GM21360 (cell line): Measurements from ENCODE around the gene STUM.
"Not testable (repeated sequence)": the region's sequence is repeated elsewhere in the genome, so short reads cannot be mapped to it uniquely, and the experiment has no call there.

Source experiments
- ATAC-seq: cut with Tn5 transposase; IDR thresholded peaks from one replicate; pipeline ENCODE4 v1.9.1; 2021; ENCODE audit warnings: mild to moderate bottlenecking, moderate library complexity; ENCODE audit not compliant: unreplicated experiment

Gene STUM

DNA sequence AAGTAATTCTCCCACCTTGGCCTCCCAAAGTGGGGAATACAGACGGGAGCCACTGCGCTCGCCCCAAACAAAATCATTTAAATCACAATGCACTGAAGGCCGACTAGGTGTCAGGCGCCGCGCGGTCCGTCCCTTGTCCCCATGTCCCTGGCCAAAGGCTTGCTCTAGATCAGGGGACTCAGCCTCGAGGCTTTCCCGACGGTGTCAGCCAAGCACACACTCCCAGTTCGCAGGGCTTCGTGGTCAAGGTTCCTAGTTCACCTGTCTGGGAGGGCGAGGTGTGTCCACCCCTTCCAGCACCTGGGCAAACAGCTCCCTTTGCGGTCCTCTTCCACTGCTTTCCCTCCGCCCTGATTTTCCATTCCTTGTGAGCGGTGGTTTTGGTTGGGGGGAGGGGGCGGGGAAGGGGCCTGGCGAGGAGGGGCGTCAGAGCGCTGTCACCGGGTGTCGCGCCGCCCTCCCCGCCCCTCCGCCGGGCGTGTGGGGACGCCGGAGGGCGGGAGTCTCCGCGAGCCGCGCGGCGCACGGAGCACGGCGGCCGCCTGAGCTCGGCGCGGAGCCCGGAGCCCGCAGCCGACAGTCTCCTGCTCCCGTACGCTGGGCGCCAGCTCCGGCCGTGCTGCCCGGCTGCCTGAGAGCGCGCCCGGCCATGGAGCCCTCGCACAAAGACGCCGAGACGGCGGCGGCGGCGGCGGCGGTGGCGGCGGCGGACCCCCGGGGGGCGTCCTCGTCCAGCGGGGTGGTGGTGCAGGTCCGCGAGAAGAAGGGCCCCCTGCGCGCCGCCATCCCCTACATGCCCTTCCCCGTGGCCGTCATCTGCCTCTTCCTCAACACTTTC, at the start of gene STUM:
Gene STUM, plus strand, starts transcription at position 509 of the 838 bp plus-strand sequence. Its CDS starts 141 bp downstream, at position 650.
- ATAC-seq, result no peak

DNA sequence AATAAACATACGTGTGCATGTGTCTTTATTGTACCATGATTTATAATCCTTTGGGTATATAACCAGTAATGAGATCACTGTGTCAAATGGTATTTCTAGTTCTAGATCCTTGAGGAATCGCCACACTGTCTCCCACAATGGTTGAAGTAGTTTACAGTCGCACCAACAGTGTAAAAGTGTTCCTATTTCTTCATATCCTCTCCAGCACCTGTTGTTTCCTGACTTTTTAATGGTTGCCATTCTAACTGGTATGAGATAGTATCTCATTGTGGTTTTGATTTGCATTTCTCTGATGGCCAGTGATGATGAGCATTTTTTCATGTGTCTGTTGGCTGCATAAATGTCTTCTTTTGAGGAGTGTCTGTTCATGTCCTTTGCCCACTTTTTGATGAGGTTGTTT, 48.9 kb upstream of the STUM start:
- not testable (repeated sequence) for ATAC-seq

DNA sequence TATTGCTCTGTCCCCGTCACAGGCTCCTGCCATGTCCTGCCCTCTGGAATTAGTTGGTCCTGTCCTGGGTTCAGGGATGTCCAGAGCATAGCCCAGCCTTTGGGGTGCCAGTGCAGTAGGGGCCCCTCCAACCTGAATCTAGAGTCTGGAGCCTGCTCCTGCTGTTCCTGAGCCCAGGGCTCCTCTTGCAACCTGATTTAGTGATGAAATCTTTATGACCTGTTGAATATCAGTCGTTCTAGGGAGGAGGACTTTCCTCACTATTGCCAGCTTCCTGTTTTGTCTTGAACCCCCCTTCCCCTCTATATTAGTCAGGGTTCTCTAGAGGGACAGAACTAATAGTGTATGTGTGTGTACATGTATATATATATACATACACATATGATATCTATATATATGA, 42.5 kb upstream of the STUM start:
- ATAC-seq, result no peak

DNA sequence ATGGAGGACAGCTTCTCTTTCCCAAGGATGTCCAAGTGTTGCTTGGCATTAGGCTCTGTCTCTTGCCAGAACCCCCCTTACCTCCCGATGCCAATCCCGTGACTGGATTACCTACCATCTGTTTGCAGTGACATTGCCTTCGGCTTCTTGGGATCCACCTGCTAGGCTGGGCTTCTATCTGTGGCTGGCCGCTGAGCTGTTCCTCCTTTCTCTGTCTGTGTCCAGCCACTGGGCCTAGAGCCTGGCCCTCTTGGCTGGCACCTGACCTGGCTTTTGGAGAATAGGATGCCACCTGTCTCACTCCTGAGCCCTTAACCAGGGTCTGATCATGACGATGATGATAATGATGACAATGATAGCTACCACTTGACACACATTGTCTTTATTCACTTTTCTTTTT, 41.6 kb upstream of the STUM start:
- no peak for ATAC-seq

GRCh38 chr1:226510453-226510852, 38.1 kb upstream of the STUM start:
- no peak for ATAC-seq

GRCh38 chr1:226511296-226511695, 37.3 kb upstream of the STUM start:
- ATAC-seq, result no peak

- no peak for ATAC-seq
These were observed 36.4 kb upstream of the STUM start for GRCh38 chr1:226512076-226512728.

DNA sequence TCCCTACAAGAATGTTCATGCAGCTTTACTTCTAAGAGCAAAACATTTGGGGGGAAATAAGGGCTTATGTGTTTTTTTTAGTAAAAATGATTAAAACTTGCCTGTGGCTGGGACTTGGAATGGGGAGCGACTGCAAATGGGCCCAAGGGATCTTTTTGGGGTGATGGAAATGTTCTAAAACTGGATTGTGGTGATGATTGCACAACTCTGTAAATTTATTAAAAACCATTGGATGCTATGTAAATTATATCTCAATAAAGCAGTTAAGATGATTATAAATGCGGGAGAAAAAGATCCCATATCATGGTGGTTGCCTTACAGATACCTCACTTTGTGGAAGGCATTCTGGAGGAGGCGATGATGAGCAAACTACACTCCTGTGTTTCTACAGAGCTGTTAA, 30.2 kb upstream of the STUM start:
- no peak for ATAC-seq

GRCh38 chr1:226519135-226519534, 29.4 kb upstream of the STUM start:
- no peak for ATAC-seq

GRCh38 chr1:226519716-226520598, 28.6 kb upstream of the STUM start:
- no peak for ATAC-seq

DNA sequence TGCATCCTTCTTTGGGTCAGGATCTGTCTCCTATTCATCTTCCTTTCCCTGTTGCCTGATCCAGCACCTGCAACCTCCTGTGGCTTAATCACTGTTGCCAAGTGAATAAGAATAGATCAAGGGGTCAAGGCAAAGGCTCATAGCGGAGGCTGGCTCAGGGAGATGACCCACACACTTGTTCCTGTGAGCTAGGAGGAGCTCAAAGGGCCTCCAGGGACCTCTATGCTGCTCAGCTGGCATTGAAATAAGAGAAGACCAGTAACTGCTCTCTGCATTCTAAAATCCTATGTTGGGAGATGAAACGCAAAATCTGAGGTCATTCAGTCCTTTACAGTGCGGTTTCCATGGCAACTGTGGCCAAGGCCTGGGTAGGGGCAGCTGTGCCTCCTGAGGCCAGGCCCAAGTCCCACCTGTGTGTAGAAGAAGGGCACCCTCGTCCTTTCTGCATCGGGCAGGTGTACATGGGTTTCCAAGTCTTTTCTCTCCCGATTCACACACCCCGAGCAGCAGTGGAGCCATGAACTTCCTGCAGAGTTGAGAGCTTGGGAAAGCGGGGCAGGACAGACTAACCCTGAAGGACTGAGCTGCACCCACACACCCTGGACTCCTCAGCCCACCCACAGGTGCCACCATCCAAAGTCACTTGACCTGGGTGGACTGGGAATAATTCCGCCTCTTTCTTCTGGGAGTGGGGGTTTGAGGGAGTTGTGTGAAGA, 27.8 kb upstream of the STUM start:
- no peak for ATAC-seq

GRCh38 chr1:226523646-226524406, 24.7 kb upstream of the STUM start:
- ATAC-seq, result no peak

DNA sequence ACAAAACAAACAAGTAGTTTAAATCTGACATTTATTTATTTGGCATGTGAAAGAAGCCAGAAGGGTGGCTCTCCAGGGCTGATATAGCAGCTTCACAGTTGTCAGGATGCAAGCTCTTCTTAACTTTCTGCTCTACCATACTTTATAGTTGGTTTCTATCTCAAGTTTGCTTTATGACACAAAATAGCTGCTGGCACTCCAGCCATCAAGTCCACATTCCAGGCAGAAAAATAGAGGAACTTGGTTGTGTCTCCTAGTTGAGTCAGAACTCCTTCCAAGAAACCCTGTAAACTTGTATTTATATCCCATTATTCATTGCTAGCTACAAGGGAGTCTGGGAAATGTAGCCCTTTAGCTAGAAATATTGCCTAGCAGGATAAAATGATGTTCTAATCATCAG, 24.0 kb upstream of the STUM start:
- no peak for ATAC-seq

- ATAC-seq, result no peak
These were observed 22.8 kb upstream of the STUM start for GRCh38 chr1:226525750-226526149.

- no peak for ATAC-seq
These were observed 21.6 kb upstream of the STUM start for GRCh38 chr1:226526801-226527595.

DNA sequence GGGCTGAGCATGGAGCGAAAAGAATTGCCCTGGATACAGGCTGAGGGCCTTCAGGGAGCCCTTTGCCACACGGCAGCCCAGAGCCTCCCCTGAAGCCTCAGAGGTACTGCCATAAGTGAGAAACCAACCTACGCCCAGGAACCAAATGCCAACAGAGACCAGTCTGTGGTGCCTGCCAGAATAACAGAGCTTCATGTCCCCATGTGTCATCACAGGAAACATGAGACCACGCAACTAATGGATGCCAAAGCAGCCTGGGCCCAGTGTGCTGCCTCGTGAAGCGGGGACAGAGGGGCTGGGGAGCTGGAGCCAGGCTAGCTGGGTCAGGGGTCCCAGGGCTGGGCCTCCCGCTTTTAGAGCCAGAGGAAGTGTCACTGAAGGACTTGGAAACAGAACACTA, 18.7 kb upstream of the STUM start:
- ATAC-seq, result no peak

GRCh38 chr1:226530591-226530990, 18.0 kb upstream of the STUM start:
- ATAC-seq, result no peak

DNA sequence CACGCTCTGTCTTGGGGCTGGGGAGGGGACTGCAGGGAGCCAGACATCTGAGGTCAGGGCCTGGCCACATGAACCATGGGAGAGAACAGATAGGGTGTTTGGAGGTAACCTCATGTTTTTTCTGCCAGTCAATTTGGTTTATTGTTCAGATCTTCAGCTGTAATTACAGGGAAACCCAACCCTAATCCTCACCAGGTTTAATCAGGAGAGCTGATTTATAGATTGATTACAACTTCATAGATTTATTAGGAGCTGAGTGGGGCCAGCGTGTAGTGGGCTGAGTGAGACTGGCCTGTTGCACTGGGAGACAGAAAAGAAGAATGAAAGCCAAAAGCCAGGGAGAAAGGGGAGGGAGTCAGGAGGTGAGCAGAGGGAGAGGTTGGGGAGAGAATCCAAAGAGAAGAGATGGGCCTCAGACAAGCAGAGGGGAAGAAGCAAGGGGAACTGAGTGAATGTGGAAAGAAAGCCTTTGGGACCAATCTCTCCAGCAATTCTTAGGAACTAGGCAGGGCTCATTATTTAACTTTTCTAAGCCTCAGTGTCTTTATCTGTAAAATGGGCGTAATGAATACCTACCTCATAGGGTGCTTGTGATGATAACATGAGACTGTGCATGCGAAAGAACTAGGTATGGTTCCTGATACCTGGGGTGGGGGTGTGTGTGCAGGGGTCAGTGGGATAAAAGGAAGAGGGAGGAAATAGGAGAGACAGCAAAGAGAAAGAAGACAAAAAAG, 17.0 kb upstream of the STUM start:
- ATAC-seq, result no peak

DNA sequence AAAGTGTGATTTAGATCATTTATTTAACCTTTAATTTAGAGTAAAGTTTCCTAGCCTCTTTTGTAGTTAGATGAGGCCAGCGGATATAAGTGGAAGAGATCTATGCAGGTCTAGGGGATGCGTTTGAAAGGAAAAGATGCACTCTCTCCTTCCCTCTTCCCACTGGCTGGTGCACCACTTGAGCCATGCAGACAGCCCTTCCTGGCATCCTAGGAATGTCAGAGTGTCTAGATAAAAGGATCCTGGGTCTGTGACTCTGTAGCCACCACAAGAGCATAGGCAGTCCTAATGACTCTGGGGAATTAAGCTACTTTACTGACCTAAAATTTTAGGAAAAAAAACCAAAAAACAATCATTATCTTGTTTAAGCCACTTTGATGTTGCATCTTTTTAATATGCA, 16.0 kb upstream of the STUM start:
- no peak for ATAC-seq
